Fibroblast of gingiva (primary cell): ENCODE measurements around the gene CPS1.

Source experiments
- DNase-seq: peaks from one replicate; pipeline ENCODE4 v3.0.0-alpha.2; 2011; ENCODE audit warnings: low read depth

CPS1 gene

DNA sequence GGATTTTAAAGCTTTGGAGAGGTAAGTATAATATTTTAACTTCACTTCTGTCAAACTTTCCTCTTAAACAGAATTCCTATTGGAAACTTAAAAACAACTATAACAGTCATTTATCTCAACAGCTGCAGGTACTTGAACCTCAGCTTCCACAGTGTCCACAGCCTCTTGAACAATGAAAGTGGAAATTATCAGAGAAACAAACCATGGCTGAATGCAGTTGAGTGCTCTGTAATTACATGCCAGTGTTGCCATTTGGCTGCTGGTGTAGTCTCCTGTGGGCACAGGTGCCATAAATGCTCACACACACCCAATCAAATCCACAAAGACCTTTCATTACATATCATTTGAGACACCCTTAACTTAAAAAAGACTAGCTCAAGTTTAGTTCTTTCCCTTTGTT is 125.1 kb downstream of the CPS1 start:
- no peak for DNase-seq

DNA sequence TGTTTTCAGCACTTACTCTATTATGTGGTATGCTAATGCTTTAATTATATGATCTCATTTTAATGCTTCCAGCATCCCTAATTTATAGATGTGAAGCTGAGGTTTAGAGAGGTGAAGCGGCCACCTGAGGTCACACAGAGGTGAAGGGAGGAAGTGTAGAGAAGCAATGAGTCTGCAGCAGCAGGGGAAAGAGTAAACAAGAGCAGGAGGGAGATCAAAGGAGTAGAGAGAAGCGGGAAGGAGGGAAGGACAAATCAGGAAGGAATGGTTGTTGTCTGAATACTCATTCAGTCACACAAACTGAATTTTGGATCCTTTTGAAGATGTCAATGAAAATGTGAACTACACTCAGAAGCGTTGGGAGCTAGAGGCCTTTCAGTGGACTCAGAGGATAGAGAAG is 130.0 kb downstream of the CPS1 start:
- DNase-seq, result no peak

DNA sequence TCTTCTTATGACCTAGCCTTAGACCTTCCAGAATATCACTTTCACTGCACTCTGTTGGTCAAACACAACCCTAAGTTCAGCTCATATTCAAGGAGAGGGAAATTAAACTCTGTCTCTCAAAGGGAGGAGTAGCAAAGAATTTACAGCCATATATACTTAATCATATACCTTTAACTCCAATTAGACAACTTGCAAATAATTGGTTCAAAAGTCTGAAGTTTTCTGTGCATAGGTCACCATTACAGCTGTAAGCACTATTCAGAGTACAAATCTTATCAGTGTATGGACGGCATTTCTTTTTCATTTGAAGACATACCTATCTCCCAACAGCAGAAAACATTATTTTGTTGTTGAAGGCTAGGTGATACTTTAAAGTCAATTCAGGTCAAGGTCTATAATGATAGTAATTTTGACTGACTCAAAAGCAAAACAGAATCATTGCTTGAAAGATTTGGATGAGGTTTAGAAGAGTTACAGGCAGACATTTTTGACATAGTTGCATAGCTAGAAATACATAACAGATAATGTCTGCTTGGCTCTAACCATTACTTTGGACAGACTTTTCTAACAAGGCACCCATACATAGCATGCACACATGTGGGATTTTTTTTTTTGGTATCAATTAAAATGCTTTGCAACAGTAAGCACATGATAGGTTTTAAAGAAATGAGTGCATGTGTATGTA is 131.5 kb downstream of the CPS1 start:
- DNase-seq, result no peak

GRCh38 chr2:210707900-210708299 is 151.5 kb downstream of the CPS1 start:
- DNase-seq, result no peak

DNA sequence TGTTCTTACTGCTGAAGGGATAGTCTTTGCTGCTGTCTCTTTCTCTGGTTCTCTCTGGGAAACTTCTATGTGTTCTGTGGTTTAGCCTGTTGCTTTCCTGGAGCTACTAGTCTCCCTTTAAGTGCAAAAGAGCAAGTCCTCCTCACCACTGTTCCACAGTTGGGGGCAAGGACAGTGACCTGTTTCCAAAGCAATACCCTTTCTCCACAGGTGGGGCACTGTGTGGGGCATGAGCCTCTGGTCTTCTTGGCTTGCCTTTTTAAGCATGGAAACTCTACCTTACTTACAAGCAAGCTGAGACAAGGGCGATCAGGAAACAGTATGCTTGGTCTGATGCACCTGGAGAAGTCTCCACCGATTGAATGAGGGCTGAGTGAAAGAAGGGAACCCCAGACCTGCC is 156.7 kb downstream of the CPS1 start:
- DNase-seq, result no peak

DNA sequence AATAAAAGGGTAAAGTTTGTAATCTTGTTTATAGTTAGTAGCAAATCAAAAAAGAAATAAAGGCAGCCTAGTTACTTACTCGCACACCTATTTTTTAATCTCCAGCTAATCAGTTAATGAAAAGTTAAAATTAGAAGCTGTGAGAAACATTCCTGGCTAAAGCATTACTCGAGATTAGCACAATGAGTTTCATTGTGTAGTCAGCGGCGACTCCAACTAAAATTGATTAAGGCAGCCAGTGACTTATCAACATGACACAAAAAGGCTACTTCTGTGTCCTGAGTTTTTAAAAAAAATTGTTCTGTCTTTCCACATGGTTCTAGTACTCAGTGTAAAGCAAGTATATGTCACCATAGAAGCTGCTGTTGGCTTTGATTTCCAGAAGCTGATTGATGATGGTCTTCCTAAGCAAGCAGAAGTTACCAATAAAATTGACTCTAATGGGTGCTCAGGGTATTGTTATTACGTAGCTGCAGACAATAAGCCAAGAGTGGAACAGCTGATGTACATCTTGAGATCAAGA is 159.2 kb downstream of the CPS1 start:
- DNase-seq, result no peak

DNA sequence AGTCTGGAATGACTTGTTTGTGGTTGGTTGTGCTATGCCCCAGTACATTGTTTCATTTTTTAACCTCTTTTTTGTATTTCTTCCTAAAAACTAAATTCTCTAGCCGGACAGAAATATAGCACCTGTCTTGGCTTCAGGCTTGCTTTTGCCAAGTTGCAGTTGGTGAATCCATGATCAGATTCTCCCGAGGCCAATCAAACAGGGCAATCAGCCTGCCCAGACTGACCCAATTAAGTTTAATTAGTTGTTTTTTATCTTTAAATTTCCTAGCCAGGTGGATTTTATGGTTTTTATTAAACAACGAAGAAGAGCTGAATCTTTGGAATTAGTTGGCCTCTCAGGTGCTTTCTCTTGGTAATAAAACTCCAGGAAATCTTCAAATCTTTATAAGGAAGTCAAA is 162.1 kb downstream of the CPS1 start:
- DNase-seq, result no peak

DNA sequence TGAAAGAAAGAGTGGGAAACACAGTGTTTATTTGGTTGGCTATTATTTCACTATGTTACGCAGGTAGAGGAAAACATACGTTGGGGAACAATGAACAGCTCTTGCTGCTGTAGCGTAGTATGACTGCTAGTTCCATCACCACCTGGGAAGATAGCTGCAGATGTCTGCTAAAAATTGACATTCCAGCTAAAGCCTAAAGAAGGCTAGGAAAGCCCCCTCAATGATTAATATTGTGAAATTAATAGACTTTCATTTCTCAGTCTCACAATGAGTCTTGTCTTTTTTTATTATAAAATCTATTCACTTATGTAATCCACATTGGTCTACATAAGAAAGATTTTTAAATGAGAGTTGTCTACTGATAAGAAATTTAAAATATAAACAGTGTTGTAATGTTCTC is 165.7 kb downstream of the CPS1 start:
- no peak for DNase-seq

DNA sequence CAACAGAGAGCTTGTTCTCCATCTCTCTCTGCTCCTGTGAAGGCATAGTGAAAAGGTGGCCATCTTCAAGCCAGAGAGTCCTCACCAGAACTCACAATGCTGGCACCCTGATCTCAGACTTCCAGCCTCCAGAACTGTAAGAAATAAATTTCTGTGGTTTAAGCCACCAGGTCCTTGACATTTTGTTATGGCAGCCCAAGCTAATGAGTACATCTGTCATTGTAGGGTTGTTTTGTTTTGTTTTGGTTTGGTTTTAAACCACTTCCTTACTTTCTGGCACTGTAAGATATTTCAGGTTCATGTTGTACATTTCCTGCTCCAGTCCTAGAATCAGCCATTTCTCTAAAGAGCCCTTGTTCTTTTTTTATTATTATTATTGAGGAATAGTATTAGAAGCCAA is 171.2 kb downstream of the CPS1 start:
- DNase-seq, result no peak
